ELR (cell line): ENCODE measurements around the gene CDK2AP2.

Experiments
- DNase-seq: peaks from one replicate; pipeline ENCODE4 v3.0.0-alpha.2; 2015; ENCODE audit warnings: low read depth

Gene CDK2AP2

DNA sequence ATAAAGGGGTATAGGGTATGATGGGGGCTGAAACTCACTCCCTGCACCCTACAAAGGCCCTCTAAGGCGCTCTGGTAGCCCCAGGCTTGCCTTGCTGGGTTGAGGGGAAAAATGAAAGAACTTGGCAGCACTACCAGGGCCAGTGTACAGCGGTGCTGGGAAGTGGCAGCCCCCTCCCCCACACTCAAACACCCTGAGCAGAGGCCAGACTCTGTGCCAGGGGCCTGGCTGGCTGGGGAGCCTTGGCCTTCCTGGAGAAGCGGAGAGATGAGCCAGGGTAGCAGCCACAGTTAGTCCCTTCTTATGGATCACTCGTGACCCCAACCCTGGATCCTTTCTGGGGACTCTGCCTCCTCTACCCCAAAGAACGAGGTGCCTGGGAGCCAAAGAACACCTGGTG lies 41.6 kb downstream of the CDK2AP2 start:
- no peak for DNase-seq

GRCh38 chr11:67465530-67465929 lies 42.4 kb downstream of the CDK2AP2 start:
- DNase-seq: peak; percentile 27

- DNase-seq: no peak
These were observed 42.8 kb downstream of the CDK2AP2 start for GRCh38 chr11:67465189-67465510.

DNA sequence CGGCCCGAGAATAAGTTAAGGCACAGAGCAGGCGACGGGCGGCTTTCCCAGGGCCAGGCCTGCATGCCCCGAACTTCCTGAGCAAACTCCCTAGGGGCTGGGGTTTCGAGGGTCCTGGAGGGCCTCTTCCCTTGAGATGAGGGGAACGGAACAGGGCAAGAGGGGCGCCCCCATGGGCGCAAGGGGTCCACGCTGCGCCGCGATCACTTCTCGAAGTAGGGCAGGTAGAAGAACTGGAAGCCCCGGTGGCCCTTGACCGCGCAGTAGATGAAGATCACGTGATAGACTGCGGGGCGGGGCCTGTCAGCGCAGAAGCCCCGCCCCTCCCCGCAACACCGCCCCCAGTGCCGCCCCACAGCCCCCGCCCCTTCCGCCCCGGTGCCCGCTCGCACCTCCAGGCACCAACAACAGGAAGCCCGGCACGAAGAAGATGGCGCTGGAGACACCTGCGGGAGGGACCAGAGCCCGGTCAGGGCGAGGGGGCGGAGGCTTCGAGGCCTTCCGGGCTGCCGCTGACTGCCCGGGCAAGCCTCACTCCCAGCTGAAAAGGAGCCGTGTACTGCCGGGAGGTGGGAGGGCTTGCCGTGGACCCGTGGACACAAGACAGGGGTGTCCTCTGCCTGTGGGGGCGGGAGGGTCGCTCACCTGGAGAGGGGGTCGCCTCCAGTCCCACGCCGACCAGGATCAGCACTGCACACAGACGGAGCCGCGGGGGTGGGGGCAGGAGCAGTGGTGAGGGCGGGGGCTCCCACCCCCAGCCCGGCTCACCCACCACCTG lies 43.4 kb downstream of the CDK2AP2 start:
- DNase-seq: peak; percentile 73

GRCh38 chr11:67463680-67464410 lies 44.1 kb downstream of the CDK2AP2 start:
- peak; percentile 26 for DNase-seq

- DNase-seq: no peak
These were observed 44.8 kb downstream of the CDK2AP2 start for GRCh38 chr11:67463186-67463585.

DNA sequence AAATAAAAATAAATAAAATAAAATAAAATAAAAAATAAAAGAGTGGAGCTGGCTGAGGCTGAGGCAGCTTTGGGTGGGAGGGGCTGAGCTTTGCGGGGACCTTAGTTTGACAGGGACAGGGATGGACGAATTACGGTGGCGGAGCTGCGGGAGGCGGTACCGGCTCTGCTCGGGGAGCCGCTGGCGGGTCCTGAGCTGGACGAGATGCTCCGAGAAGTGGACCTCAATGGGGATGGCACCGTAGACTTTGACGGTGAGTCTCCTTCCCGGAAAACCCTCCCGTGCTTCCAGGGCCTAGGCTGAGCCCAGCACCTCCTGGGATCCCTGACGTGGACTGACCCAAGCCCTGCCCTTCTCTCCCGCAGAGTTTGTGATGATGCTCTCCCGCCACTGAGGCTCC lies 49.7 kb downstream of the CDK2AP2 start:
- DNase-seq: no peak

- no peak for DNase-seq
These were observed 50.5 kb downstream of the CDK2AP2 start for GRCh38 chr11:67457453-67457852.
